PFSK-1 (cell line): ENCODE measurements around the gene ERVK3-1.

Source experiments
- FOXP2 ChIP-seq: optimal IDR thresholded peaks from 2 replicates; pipeline ENCODE3; 2011; ENCODE audit warnings: borderline replicate concordance, control low read depth, inconsistent platforms; ENCODE audit not compliant: insufficient read depth; ENCODE audit errors: extremely low read length, extremely low read depth
- POLR2AphosphoS5 ChIP-seq: IDR thresholded peaks from 2 replicates; pipeline ENCODE4 v1.6.1; 2012; ENCODE audit warnings: low read depth, mild to moderate bottlenecking, control low read depth, low read length, moderate library complexity
- REST ChIP-seq, 2 experiments: IDR thresholded peaks; 2 replicates each; pipeline versions ENCODE4 v1.6.1 to v1.8.0; 2011 to 2012; ENCODE audit warnings: low read depth in 2 of 2, low read length in 2 of 2, control low read depth in 1 of 2, inconsistent platforms in 1 of 2, mild to moderate bottlenecking in 1 of 2, moderate library complexity in 1 of 2; ENCODE audit not compliant: insufficient read depth in 1 of 2
- SIN3A ChIP-seq: IDR thresholded peaks from 2 replicates; pipeline ENCODE4 v1.6.1; 2012; ENCODE audit warnings: mild to moderate bottlenecking, low read length, moderate library complexity, borderline replicate concordance; ENCODE audit not compliant: insufficient read depth
- TAF1 ChIP-seq: IDR thresholded peaks from 2 replicates; pipeline ENCODE4 v1.6.1; 2012; ENCODE audit warnings: low read length, control low read depth, borderline replicate concordance; ENCODE audit not compliant: insufficient read depth

The ERVK3-1 gene

GRCh38 chr19:58304748-58305064, 471 bp upstream of the ERVK3-1 start:
- TF ChIP-seq REST (IDR thresholded peaks at IDR 0.05; ENCODE audit: insufficient read depth in 1 of 2, low read depth in 2 of 2, low read length in 2 of 2) (no peak), POLR2AphosphoS5 (no peak), FOXP2 (no peak), SIN3A (no peak), TAF1 (no peak)

GRCh38 chr19:58305932-58306323, 751 bp downstream of the ERVK3-1 start:
- TF ChIP-seq FOXP2 (no peak), REST (IDR thresholded peaks at IDR 0.05; ENCODE audit: insufficient read depth in 1 of 2, low read depth in 2 of 2, low read length in 2 of 2) (no peak), SIN3A (no peak), POLR2AphosphoS5 (no peak), TAF1 (no peak)

GRCh38 chr19:58307736-58308135, 2.6 kb downstream of the ERVK3-1 start:
- TF ChIP-seq TAF1 (no peak), POLR2AphosphoS5 (no peak), FOXP2 (no peak), SIN3A (no peak), REST (IDR thresholded peaks at IDR 0.05; ENCODE audit: insufficient read depth in 1 of 2, low read depth in 2 of 2, low read length in 2 of 2) (no peak)

GRCh38 chr19:58311345-58311865, 6.2 kb downstream of the ERVK3-1 start:
- TF ChIP-seq SIN3A (no peak), TAF1 (no peak), POLR2AphosphoS5 (no peak), REST (IDR thresholded peaks at IDR 0.05; ENCODE audit: insufficient read depth in 1 of 2, low read depth in 2 of 2, low read length in 2 of 2) (no peak), FOXP2 (no peak)

- TF ChIP-seq REST (IDR thresholded peaks at IDR 0.05; ENCODE audit: insufficient read depth in 1 of 2, low read depth in 2 of 2, low read length in 2 of 2) = no peak
- TF ChIP-seq TAF1 = no peak
- TF ChIP-seq FOXP2 = no peak
Measured at GRCh38 chr19:58315580-58315979, 10.4 kb downstream of the ERVK3-1 start.
